ENCODE results near the gene BTG4.

The BTG4 gene

GRCh38 chr11:111537336-111537860 is 25.2 kb upstream of the BTG4 start:
- DNase-seq (ENCODE audit: low spot score), result no peak

GRCh38 chr11:111535281-111535680 is 23.1 kb upstream of the BTG4 start:
- DNase-seq (ENCODE audit: low spot score), result no peak

GRCh38 chr11:111532365-111532709 is 20.2 kb upstream of the BTG4 start:
- no peak for DNase-seq (ENCODE audit: low spot score)

GRCh38 chr11:111531687-111532364 is 19.6 kb upstream of the BTG4 start:
- DNase-seq (ENCODE audit: low spot score), result peak; percentile 50

- no peak for DNase-seq (ENCODE audit: low spot score)
Observed at GRCh38 chr11:111531136-111531535, 18.9 kb upstream of the BTG4 start.

GRCh38 chr11:111530091-111530490 is 17.9 kb upstream of the BTG4 start:
- DNase-seq (ENCODE audit: low spot score), result no peak

GRCh38 chr11:111528557-111528956 is 16.4 kb upstream of the BTG4 start:
- no peak for DNase-seq (ENCODE audit: low spot score)

GRCh38 chr11:111527279-111527678 is 15.1 kb upstream of the BTG4 start:
- no peak for DNase-seq (ENCODE audit: low spot score)

GRCh38 chr11:111526501-111526900 is 14.3 kb upstream of the BTG4 start:
- DNase-seq (ENCODE audit: low spot score), result no peak

- DNase-seq (ENCODE audit: low spot score), result no peak
Observed at GRCh38 chr11:111525456-111525855, 13.3 kb upstream of the BTG4 start.

GRCh38 chr11:111524056-111524455 is 11.9 kb upstream of the BTG4 start:
- DNase-seq (ENCODE audit: low spot score), result no peak

- no peak for DNase-seq (ENCODE audit: low spot score)
Observed at GRCh38 chr11:111523343-111523742, 11.2 kb upstream of the BTG4 start.

- DNase-seq (ENCODE audit: low spot score), result no peak
Observed at GRCh38 chr11:111522426-111522825, 10.2 kb upstream of the BTG4 start.

- no peak for DNase-seq (ENCODE audit: low spot score)
Observed at GRCh38 chr11:111521135-111521534, 8.9 kb upstream of the BTG4 start.

GRCh38 chr11:111520560-111520959 is 8.4 kb upstream of the BTG4 start:
- no peak for DNase-seq (ENCODE audit: low spot score)

GRCh38 chr11:111518668-111519067 is 6.5 kb upstream of the BTG4 start:
- DNase-seq (ENCODE audit: low spot score), result no peak

GRCh38 chr11:111515591-111515990 is 3.4 kb upstream of the BTG4 start:
- DNase-seq (ENCODE audit: low spot score), result no peak

GRCh38 chr11:111514216-111515031 is 2.2 kb upstream of the BTG4 start, which contains the start of gene HOATZ:
HOATZ (plus strand) TSS chr11:111514778; CDS start chr11:111514785, 7 bp downstream.
- no peak for DNase-seq (ENCODE audit: low spot score)

GRCh38 chr11:111513240-111513605 is 1.0 kb upstream of the BTG4 start:
- no peak for DNase-seq (ENCODE audit: low spot score)

GRCh38 chr11:111510311-111510710 is 1.9 kb downstream of the BTG4 start:
- no peak for DNase-seq (ENCODE audit: low spot score)

- no peak for DNase-seq (ENCODE audit: low spot score)
Observed at GRCh38 chr11:111502611-111503010, 9.6 kb downstream of the BTG4 start.

- DNase-seq (ENCODE audit: low spot score), result no peak
Observed at GRCh38 chr11:111500481-111500880, 11.7 kb downstream of the BTG4 start.

- no peak for DNase-seq (ENCODE audit: low spot score)
Observed at GRCh38 chr11:111499483-111499882, 12.7 kb downstream of the BTG4 start.
